Transverse colon (tissue), 4 donors: ENCODE data around the gene LPIN1. TPM values are rescaled to one million over a fixed set of nuclear protein-coding genes. Genes with fewer than 3 reads are reported as not detected.

Source experiments
- DNase-seq: peaks from one replicate; pipeline ENCODE4 v3.0.0-alpha.2; 2019
- H3K27ac ChIP-seq, 4 donors: fragments of 200-600 bp; sonication (generic); 2 replicates each; pipeline ENCODE4 v1.5.1; 2016 to 2018; ENCODE audit warnings: inconsistent platforms in 4 of 4
- H3K27me3 ChIP-seq: fragments of 200-600 bp; sonication (generic); 2 replicates; pipeline ENCODE4 v1.5.1; 2017; ENCODE audit warnings: inconsistent platforms
- H3K36me3 ChIP-seq, 4 donors: fragments of 200-600 bp; sonication (generic); 2 replicates each; pipeline ENCODE4 v1.5.1; 2017 to 2019; ENCODE audit warnings: inconsistent platforms in 4 of 4
- H3K4me1 ChIP-seq, 4 donors: fragments of 200-600 bp; sonication (generic); 2 replicates each; pipeline ENCODE4 v1.5.1; 2017 to 2020; ENCODE audit warnings: inconsistent platforms in 4 of 4
- H3K4me3 ChIP-seq, 4 donors: fragments of 200-600 bp; sonication (generic); 1 replicate in 1 of 4; 2 replicates in 3 of 4; pipeline versions ENCODE4 v1.5.1 to v1.6.1; 2017 to 2019; ENCODE audit warnings: inconsistent platforms in 4 of 4
- H3K9me3 ChIP-seq, 2 donors: fragments of 200-600 bp; sonication (generic); 2 replicates each; pipeline ENCODE4 v1.5.1; 2017 to 2019; ENCODE audit warnings: inconsistent platforms in 2 of 2
- CTCF ChIP-seq, 5 experiments: fragments of 200-600 bp in 3 of 5; fragments of 450-650 bp in 2 of 5; sonication (generic) in 3 of 5; IDR thresholded peaks; 1 replicate in 2 of 5; 2 replicates in 3 of 5; pipeline ENCODE4 v1.5.1; 2016 to 2017; ENCODE audit warnings: antibody characterized with exemption in 5 of 5, inconsistent platforms in 3 of 5, mild to moderate bottlenecking in 2 of 5, moderate library complexity in 1 of 5
- EP300 ChIP-seq: sonication (generic); formaldehyde crosslinking; IDR thresholded peaks from one replicate; pipeline ENCODE4 v1.6.1; 2017; ENCODE audit warnings: antibody characterized with exemption, low read depth
- POLR2A ChIP-seq: fragments of 450-650 bp; IDR thresholded peaks from one replicate; pipeline ENCODE4 v1.6.1; 2016; ENCODE audit warnings: antibody characterized with exemption, mild to moderate bottlenecking, moderate library complexity
- POLR2AphosphoS5 ChIP-seq, 3 donors: sonication (generic); formaldehyde crosslinking; IDR thresholded peaks; one replicate each; pipeline ENCODE4 v1.6.1; 2016; ENCODE audit warnings: antibody characterized with exemption in 3 of 3
- WGBS, 2 donors: methylation state at CpG; one replicate each; pipeline ENCODE4 v1.1.5; 2018; ENCODE audit warnings: low coverage in 1 of 2; 5-methylcytosine and 5-hydroxymethylcytosine counted together
- in situ Hi-C, 4 donors: fragments of 200-750 bp; cut with MboI; loops; one replicate each; pipeline versions ENCODE4 v1.15.0 to v1.15.1; 2017; ENCODE audit warnings: low sequenced_read_pairs in 3 of 4, low pct_ligation_motif_present in 1 of 4, low pct_unique_long_range_greater_than_20kb in 1 of 4
- intact Hi-C: fragments of 100-400 bp; cut with DNase I; formaldehyde crosslinking; loops from one replicate; pipeline ENCODE4 v1.15.1; 2023; ENCODE audit warnings: low total_unique reads
- total RNA-seq, 4 donors: library from RNA; depleted of rRNA; stranded (reverse); fragments of >200 nt; gene quantifications; one replicate each; pipeline ENCODE4 v1.1.0, GENCODE V29; 2016

Gene LPIN1
- total RNA-seq, 4 donors from 2014 or later = 19.7 to 62.1 (median 26.6) TPM

GRCh38 chr2:11773747-11774525 lies 27.5 kb downstream of the LPIN1 start:
- TF ChIP-seq EP300 (no peak), POLR2AphosphoS5 (IDR thresholded peaks at IDR 0.05) (no peak), CTCF (IDR thresholded peaks at IDR 0.05) (no peak), POLR2A (no peak)
- in situ Hi-C loops = loop anchor here in 1 of 4 donors (25.0 kb wide), 1 partner anchor 312 kb away; the partner anchor contains the start of gene E2F6
- no peak overlapping the region for H3K27ac ChIP-seq
- no peaks in the 10 kb centered on the region for H3K27me3 ChIP-seq
- H3K4me1 ChIP-seq = peaks cover 0 to 28% (median 3%) of the 10 kb centered on the region in 4 donors
- DNase-seq = no peak
- H3K4me3 ChIP-seq = no peak overlapping the region
- WGBS, 2 donors = 74 to 83% methylated on average over 7 of the region's 7 CpGs
- intact Hi-C loops = no loop called here
- H3K36me3 ChIP-seq = peaks cover 0 to 21% (median 8%) of the 10 kb centered on the region in 4 donors
- H3K9me3 ChIP-seq = no peaks in the 10 kb centered on the region

DNA sequence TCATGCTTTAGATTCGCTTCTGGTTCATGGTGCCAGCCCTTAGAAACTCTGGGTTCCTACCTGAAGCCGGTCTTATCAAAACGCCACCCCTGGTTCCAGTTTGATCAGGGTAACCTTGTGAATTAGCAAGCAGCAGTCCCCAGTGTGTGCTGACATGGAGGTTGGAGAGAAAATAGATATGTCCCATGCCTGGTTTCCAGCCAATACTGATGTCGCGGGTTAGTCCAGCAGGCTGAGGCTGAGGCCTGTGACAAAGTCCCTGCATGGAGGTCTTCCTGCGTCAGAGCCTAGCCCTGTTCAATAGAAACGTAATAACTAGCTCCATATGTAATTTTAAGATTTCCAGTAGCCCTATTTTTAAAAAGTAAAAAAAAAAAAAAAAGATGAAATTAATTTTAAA lies 28.2 kb downstream of the LPIN1 start:
- Histone ChIP-seq H3K4me3 (no peak overlapping the region), H3K27ac (no peak overlapping the region), H3K27me3 (no peaks in the 10 kb centered on the region), H3K36me3 (peaks cover 0 to 21% (median 9%) of the 10 kb centered on the region in 4 donors), H3K9me3 (no peaks in the 10 kb centered on the region), H3K4me1 (peaks cover 0 to 34% (median 6%) of the 10 kb centered on the region in 4 donors)
- no peak for DNase-seq
- 86 to 90% methylated on average over 2 to 7 of the region's 7 CpGs for WGBS, 2 donors
- intact Hi-C loops = no loop called here
- TF ChIP-seq POLR2AphosphoS5 (IDR thresholded peaks at IDR 0.05) (no peak), EP300 (no peak), POLR2A (no peak), CTCF (IDR thresholded peaks at IDR 0.05) (no peak)
- in situ Hi-C loops = loop anchor here in 1 of 4 donors (25.0 kb wide), 1 partner anchor 312 kb away; the partner anchor contains the start of gene E2F6

GRCh38 chr2:11775384-11775783 lies 29.0 kb downstream of the LPIN1 start:
- 48 to 62% methylated on average over 4 of the region's 4 CpGs for whole genome bisulfite sequencing, 2 donors
- H3K4me1 ChIP-seq = peaks cover 0 to 34% (median 6%) of the 10 kb centered on the region in 4 donors
- intact Hi-C loops = no loop called here
- H3K4me3 ChIP-seq = no peak overlapping the region
- no peak overlapping the region for H3K27ac ChIP-seq
- TF ChIP-seq EP300 (no peak), POLR2AphosphoS5 (IDR thresholded peaks at IDR 0.05) (no peak), CTCF (IDR thresholded peaks at IDR 0.05) (no peak), POLR2A (no peak)
- H3K9me3 ChIP-seq = no peaks in the 10 kb centered on the region
- DNase-seq = no peak
- peaks cover 0 to 28% (median 12%) of the 10 kb centered on the region in 4 donors for H3K36me3 ChIP-seq
- no peaks in the 10 kb centered on the region for H3K27me3 ChIP-seq
- in situ Hi-C loops = loop anchor here in 2 of 4 donors (25.0 kb wide), 1 partner anchor 288 kb away; no protein-coding TSS in a partner anchor

GRCh38 chr2:11777066-11777782 lies 30.8 kb downstream of the LPIN1 start:
- Histone ChIP-seq H3K36me3 (peaks cover 0 to 23% (median 11%) of the 10 kb centered on the region in 4 donors), H3K27ac (no peak overlapping the region)

More at GRCh38 chr2:11777066-11777782, 30.8 kb downstream of the LPIN1 start:
- H3K4me1 ChIP-seq = peaks cover 0 to 34% (median 6%) of the 10 kb centered on the region in 4 donors
- no peak for TF ChIP-seq CTCF (IDR thresholded peaks at IDR 0.05)
- no peak for TF ChIP-seq EP300
- TF ChIP-seq POLR2AphosphoS5 (IDR thresholded peaks at IDR 0.05) = peak in 1 of 3 donors; percentile 20
- no peaks in the 10 kb centered on the region for H3K9me3 ChIP-seq
- no peak for DNase-seq
- H3K4me3 ChIP-seq = no peak overlapping the region
- intact Hi-C loops (loop anchor here (2.0 kb wide), 1 partner anchor 90 kb away; no protein-coding TSS in a partner anchor), in situ Hi-C loops (loop anchor here in 2 of 4 donors (25.0 kb wide), 1 partner anchor 290 kb away; no protein-coding TSS in a partner anchor)
- no peaks in the 10 kb centered on the region for H3K27me3 ChIP-seq
- 60 to 85% methylated on average over 7 to 24 of the region's 24 CpGs for WGBS, 2 donors
